Tibial nerve (tissue), 4 donors: Measurements from ENCODE around the gene RBL2.

ENCODE experiments used
- EP300 ChIP-seq, 2 donors: sonication (generic); formaldehyde crosslinking; IDR thresholded peaks; one replicate each; pipeline ENCODE4 v1.6.1; 2017; ENCODE audit warnings: antibody characterized with exemption in 2 of 2, mild to moderate bottlenecking in 1 of 2
- POLR2A ChIP-seq, 2 donors: fragments of 450-650 bp; IDR thresholded peaks; one replicate each; pipeline ENCODE4 v1.6.1; 2017; ENCODE audit warnings: antibody characterized with exemption in 2 of 2, mild to moderate bottlenecking in 2 of 2, moderate library complexity in 2 of 2
- TF ChIP-seq, protein P1 (sequence below), 5 experiments: fragments of 200-600 bp in 3 of 5; fragments of 450-650 bp in 2 of 5; sonication (generic) in 3 of 5; IDR thresholded peaks; one replicate each; pipeline ENCODE4 v1.5.1; 2016 to 2019; ENCODE audit warnings: antibody characterized with exemption in 5 of 5, mild to moderate bottlenecking in 3 of 5, moderate library complexity in 2 of 5

DNA sequence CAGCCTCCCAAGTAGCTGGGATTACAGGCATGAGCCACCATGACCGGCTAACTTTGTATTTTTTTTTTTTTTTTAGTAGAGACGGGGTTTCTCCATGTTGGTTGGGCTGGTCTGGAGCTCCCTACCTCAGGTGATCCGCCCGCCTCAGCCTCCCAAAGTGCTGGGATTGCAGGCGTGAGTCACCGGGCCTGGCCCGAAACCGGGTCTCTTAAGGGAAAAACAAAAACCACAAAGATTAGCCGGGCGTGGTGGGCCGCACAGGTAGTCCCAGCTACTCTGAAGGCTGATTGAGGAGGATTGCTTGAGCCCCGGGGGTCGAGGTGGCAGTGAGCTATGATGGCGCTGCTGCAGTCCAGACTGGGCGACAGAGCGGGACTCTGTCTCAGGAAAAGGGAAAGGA, 19.9 kb upstream of the RBL2 start:
- TF ChIP-seq POLR2A (IDR thresholded peaks at IDR 0.05) = no peak
- TF ChIP-seq, protein P1, sequence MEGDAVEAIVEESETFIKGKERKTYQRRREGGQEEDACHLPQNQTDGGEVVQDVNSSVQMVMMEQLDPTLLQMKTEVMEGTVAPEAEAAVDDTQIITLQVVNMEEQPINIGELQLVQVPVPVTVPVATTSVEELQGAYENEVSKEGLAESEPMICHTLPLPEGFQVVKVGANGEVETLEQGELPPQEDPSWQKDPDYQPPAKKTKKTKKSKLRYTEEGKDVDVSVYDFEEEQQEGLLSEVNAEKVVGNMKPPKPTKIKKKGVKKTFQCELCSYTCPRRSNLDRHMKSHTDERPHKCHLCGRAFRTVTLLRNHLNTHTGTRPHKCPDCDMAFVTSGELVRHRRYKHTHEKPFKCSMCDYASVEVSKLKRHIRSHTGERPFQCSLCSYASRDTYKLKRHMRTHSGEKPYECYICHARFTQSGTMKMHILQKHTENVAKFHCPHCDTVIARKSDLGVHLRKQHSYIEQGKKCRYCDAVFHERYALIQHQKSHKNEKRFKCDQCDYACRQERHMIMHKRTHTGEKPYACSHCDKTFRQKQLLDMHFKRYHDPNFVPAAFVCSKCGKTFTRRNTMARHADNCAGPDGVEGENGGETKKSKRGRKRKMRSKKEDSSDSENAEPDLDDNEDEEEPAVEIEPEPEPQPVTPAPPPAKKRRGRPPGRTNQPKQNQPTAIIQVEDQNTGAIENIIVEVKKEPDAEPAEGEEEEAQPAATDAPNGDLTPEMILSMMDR (IDR thresholded peaks at IDR 0.05) = no peak
- TF ChIP-seq EP300 (IDR thresholded peaks at IDR 0.05) = no peak
